IPS DF 6.9 (cell line): ENCODE data around the gene ZBTB5.
"Not testable (repeated sequence)": the region's sequence is repeated elsewhere in the genome, so short reads cannot be mapped to it uniquely, and the experiment has no call there.

Source experiments
- DNase-seq: peaks from one replicate; pipeline ENCODE4 v3.0.0-alpha.2; 2013; ENCODE audit warnings: low read depth, low spot score
- H3K27ac ChIP-seq: one replicate; pipeline ENCODE4 v1.5.1; 2013; ENCODE audit warnings: low read length, control low read depth
- H3K27me3 ChIP-seq: 2 replicates; pipeline ENCODE4 v1.6.1; 2013; ENCODE audit warnings: mild to moderate bottlenecking, low read length; ENCODE audit not compliant: control insufficient read depth, insufficient read depth
- H3K36me3 ChIP-seq: 2 replicates; pipeline ENCODE4 v1.6.1; 2013; ENCODE audit warnings: low read length; ENCODE audit not compliant: control insufficient read depth, insufficient read depth
- H3K4me1 ChIP-seq: 2 replicates; pipeline ENCODE4 v1.6.1; 2013; ENCODE audit warnings: low read length; ENCODE audit not compliant: control insufficient read depth, insufficient read depth
- H3K4me3 ChIP-seq: 2 replicates; pipeline ENCODE4 v1.5.1; 2013; ENCODE audit warnings: mild to moderate bottlenecking, low read length
- H3K9me3 ChIP-seq: 2 replicates; pipeline ENCODE4 v1.6.1; 2013; ENCODE audit warnings: low read length, inconsistent platforms; ENCODE audit not compliant: control insufficient read depth, insufficient read depth
- WGBS: extraction: QIAGEN DNeasy Blood & Tissue Kit; methylation state at CpG from one replicate; pipeline ENCODE4 v1.1.7; 2013; ENCODE audit warnings: mixed read lengths, missing lambda C conversion rate; ENCODE audit not compliant: insufficient read length, insufficient coverage; 5-methylcytosine and 5-hydroxymethylcytosine counted together

ZBTB5 gene

DNA sequence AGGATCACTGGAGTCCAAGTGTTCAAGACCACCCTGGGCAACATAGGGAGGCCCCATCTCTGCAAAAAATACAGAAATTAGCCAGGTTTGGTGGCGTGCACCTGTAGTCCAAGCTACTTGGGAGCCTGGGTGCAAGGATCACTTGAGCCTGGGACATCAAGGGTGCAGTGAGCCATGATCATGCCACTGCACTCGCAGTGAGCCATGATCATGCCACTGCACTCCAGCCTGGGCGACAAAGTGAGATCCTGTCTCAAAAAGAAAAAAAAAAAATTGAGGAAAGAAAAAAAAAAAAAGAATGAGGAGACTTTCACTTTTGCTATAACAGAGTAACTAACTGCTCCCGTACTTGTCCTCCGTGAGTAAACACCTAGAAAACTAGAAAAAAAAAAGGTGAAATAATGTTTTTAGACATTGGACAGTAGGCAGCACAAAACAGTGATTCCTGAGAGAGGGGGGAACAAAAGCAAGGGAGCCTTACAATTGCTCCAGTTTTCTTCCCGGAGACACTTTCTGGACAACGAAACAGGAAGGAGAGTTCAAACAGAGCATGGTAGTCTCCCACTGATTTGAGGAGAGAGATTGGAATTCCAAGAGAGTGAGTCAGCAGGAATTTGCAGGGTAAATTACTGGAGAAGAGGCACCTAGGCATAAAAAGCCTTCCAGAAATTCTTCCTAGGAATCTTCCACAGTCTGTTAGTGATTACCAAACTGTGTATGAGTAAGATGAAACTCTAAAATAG lies 6.9 kb upstream of the ZBTB5 start:
- no peak overlapping the region for H3K27ac ChIP-seq
- H3K9me3 ChIP-seq = no peaks in the 10 kb centered on the region
- peak; percentile 77 for DNase-seq
- no peaks in the 10 kb centered on the region for H3K4me1 ChIP-seq
- H3K4me3 ChIP-seq = no peak overlapping the region
- H3K36me3 ChIP-seq = no peaks in the 10 kb centered on the region
- no peaks in the 10 kb centered on the region for H3K27me3 ChIP-seq
- no CpG with 5 or more reads among the region's 7 CpGs for WGBS

DNA sequence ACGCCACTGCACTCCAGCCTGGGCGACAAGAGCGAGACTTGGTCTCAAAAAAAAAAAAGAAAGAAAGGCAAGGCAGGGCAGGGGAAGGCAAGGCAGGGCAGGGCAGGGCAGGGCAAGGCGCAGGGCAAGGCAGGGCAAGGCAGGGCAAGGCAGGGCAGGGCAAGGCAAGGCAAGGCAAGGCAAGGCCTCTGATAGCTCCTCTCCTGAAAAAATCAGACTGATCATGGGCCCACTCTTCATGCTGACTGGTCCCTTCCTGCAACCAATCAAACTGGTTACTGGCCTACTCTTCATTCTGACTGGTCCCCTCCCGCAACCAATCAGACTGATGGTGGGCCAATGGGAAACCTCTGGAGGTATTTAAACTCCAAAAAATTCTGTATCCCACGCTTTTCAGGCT lies 3.4 kb upstream of the ZBTB5 start:
- Histone ChIP-seq H3K4me3 (no peak overlapping the region), H3K27me3 (no peaks in the 10 kb centered on the region), H3K4me1 (no peaks in the 10 kb centered on the region), H3K27ac (no peak overlapping the region), H3K9me3 (no peaks in the 10 kb centered on the region), H3K36me3 (no peaks in the 10 kb centered on the region)
- no CpG with 5 or more reads among the region's 6 CpGs for WGBS
- DNase-seq = no peak

DNA sequence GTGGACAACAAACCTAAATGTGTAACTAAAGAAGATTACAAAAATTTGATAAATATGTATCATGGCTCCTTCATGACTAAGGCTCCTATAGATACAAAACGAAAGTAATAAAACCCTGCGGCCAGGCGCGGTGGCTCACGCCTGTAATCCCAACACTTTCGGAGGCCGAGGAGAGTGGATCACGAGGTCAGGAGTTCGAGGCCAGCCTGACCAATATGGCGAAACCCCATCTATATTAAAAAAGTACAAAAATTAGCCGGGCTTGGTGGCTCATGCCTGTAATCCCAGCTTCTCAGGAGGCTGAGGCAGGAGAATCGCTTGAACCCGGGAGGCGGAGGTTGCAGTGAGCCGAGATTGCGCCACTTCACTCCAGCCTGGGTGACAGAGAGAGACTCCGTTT lies 2.3 kb upstream of the ZBTB5 start:
- H3K4me1 ChIP-seq, H3K4me3 ChIP-seq, H3K27me3 ChIP-seq, H3K9me3 ChIP-seq, H3K27ac ChIP-seq, H3K36me3 ChIP-seq, DNase-seq: not testable (repeated sequence)
- WGBS = no CpG with 5 or more reads among the region's 17 CpGs

DNA sequence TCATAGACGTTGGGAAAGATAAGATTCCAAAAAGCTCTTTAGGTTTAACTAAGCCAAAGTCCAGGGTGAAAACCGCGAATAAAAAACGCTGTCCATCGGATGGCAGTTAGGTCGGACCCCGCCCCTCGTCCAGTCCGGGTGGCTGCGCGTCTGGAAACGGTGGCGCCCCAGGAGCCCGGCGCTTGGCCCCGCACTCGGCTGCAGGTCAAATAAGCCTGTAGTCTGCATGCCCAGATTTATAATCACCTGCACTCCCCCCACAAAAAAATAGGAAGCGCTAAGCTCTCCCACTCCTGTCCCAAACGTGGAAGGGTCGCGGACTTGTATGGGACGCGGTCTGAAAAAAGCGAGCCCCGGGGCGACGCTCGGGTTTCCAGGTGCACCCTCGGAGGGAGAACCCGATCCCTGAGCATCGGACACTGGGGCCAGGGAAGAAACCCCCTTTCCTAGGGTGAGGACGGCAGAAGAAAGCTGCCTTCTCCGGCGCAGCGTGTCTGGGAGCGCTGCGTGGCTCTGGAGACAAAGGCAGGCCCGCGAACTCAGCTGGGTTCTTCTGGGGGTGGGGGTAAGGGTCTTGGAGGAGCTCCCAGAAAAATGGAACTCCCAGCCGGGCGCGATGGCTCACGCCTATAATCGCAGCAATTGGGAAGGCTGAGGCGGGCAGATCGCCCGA lies 923 bp upstream of the ZBTB5 start:
- H3K27ac ChIP-seq = peak overlapping the region; percentile 21
- no peaks in the 10 kb centered on the region for H3K9me3 ChIP-seq
- DNase-seq = no peak
- peak overlapping the region; percentile 39; the same call in 1 of the 2 replicates for H3K4me3 ChIP-seq
- no CpG with 5 or more reads among the region's 47 CpGs for WGBS
- no peaks in the 10 kb centered on the region for H3K27me3 ChIP-seq
- H3K4me1 ChIP-seq = no peaks in the 10 kb centered on the region
- H3K36me3 ChIP-seq = no peaks in the 10 kb centered on the region

DNA sequence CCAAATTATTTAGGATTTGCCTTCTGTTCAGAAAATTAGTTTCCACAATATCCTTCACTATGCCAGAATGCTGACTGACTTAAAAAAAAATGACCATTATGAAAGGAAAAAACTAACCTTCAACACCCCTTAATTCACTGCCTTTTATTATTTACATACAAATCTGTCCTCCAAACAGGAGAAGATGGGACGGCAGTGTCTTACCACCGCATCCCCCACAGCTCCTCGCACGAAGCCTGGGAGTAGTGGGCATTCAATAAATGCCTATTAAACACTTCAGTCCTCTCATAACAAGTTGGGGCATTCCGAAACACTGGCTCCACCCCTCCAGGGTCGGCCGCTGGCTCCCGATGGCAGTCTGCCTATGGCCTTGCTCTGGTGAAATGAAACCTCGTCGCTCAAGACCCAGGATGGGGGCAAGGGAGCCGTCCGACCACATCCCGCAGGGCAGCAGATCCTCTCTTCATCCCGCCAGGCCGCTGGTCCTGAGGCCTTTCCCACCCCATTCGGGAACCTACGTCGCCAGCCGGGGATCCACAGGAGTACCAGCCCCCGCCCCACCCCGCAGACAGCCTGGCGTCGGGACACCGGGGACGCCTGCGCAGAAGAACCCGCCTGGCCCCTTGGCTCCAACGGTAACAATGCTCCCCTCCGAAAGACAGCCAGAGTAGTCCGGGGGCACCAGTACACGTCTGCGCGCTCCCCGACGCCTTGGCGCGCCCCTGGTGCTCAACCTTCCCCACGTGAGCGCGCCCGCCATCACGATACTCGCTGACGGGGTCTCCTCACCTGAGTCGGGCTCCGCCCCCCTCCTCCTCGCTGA lies 613 bp downstream of the ZBTB5 start:
- Histone ChIP-seq H3K4me1 (no peaks in the 10 kb centered on the region), H3K9me3 (no peaks in the 10 kb centered on the region), H3K27ac (no peak overlapping the region), H3K27me3 (no peaks in the 10 kb centered on the region), H3K4me3 (peak overlapping the region; percentile 92), H3K36me3 (no peaks in the 10 kb centered on the region)
- no CpG with 5 or more reads among the region's 47 CpGs for WGBS
- DNase-seq = no peak

DNA sequence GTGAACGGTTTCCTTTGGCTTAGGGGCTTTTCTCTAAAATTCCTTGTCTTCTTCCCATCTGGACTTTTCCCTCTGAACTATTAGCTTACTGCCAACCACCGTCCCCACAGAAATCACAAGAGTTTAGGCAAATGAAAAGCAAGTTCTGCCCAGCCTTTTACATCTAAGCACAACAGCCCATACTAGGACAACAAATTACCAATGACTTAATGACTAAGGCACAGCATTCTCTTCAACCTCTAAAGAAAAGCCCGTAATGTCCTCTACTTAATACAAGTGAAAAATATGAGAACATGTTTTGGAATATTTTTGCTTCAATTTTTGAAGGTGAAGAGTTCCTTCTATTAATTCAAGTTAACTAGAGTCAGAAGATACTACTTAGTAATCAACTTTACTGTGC lies 1.2 kb downstream of the ZBTB5 start:
- Histone ChIP-seq H3K27ac (no peak overlapping the region), H3K36me3 (no peaks in the 10 kb centered on the region), H3K9me3 (no peaks in the 10 kb centered on the region), H3K27me3 (no peaks in the 10 kb centered on the region), H3K4me3 (no peak overlapping the region; the same call in 1 of the 2 replicates), H3K4me1 (no peaks in the 10 kb centered on the region)
- WGBS = no CpG with 5 or more reads among the region's 3 CpGs
- DNase-seq = no peak

DNA sequence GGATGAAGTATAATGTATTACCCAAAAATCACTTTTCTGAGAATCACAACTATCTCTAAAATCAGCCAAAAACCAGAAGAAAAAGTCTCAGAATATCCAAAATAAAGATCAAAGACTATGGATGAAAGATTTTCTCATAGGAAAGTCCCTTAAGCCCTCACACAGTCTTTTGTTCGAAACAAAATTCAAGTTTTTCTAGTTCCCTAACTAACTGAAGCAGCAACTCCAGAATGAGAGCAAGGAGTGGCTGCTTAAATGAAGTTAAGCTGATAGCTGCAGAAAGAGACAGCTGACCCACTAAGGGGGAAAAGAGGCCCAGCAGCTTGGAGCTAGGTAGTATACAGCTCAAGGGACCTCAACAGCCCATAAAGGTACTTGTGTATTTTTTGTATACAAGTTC lies 8.4 kb downstream of the ZBTB5 start:
- DNase-seq = no peak
- Histone ChIP-seq H3K27me3 (no peaks in the 10 kb centered on the region), H3K4me3 (no peak overlapping the region), H3K9me3 (no peaks in the 10 kb centered on the region), H3K4me1 (no peaks in the 10 kb centered on the region), H3K27ac (no peak overlapping the region), H3K36me3 (no peaks in the 10 kb centered on the region; the same call in 1 of the 2 replicates)
- no CpG with 5 or more reads among the region's 1 CpG for WGBS

DNA sequence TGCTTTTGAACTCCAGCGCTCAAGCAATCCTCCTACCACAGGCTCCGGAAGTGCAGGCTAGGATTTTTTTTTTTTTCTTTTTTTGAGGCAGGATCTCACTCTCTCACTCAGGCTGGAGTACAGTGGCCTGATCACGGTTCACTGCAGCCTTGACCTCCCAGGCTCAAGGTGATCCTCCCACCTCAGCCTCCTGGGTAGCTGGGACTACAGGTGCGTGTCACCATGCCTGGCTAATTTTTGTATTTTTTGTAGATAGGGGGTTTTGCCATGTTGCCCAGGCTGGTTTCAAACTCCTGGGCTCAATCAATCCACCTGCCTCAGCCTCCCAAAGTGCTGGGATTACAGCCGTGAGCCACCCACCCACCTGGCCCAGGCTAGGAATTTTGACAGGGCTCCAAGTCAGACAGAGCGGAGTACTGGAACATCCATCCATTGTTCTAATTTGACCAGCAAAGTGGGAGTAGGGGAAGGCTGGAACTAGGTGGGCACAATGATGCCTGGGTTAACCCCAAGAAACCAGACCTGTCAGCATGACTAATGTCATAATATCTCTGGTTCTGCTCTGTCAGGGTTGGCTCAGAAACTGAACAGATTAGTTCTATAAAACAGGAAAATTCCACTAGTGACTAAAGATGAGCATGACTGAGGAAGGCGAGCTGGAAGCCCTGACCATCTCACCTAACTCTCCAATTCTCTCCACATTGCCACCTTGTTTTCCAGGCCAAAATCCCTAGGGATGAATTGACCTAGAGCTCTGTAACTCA lies 9.2 kb downstream of the ZBTB5 start:
- Histone ChIP-seq H3K27ac (no peak overlapping the region), H3K36me3 (no peaks in the 10 kb centered on the region; the same call in 1 of the 2 replicates), H3K27me3 (no peaks in the 10 kb centered on the region), H3K4me3 (no peak overlapping the region), H3K9me3 (no peaks in the 10 kb centered on the region), H3K4me1 (no peaks in the 10 kb centered on the region)
- WGBS = no CpG with 5 or more reads among the region's 7 CpGs
- no peak for DNase-seq

DNA sequence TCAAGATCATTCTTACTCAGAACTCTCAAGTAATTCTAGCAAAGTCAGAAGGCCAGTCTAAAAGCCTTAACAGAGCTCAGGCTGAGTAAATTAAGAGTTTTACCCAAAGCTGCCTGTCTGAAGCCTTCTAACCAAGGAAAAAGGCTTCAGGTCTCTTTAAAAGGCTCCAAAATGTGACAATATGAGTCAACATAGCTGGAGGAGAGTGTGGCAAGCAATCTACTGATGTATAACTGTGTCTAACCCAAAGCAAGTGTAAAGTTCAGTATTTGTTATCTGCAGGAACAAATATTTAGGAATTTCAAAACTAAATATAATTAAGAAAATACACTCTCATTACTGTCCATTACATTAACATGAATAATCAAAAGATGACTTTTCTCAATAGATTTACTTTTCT lies 11.0 kb downstream of the ZBTB5 start:
- no peak overlapping the region for H3K27ac ChIP-seq
- no peaks in the 10 kb centered on the region; the same call in 1 of the 2 replicates for H3K36me3 ChIP-seq
- no peaks in the 10 kb centered on the region for H3K4me1 ChIP-seq
- no peaks in the 10 kb centered on the region for H3K27me3 ChIP-seq
- no peak for DNase-seq
- H3K9me3 ChIP-seq = no peaks in the 10 kb centered on the region
- H3K4me3 ChIP-seq = no peak overlapping the region

DNA sequence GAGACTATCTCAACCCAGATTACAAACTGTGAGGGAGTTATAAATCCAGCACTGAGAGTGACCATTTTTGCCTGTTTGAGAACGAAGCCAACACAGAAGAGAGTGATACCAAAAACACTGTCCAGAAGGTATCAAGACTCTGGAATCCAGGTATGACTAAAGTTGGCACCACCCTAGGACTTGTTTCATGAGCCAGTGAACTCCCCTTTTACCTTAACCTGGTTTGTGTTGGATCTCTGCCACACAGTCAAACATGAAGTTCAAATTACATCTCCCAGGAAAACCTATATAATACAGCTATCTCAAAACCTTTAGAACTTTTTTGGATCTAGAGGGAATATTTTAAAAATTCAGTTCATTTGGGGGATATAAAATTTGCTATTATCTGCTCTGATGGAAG lies 11.4 kb downstream of the ZBTB5 start:
- no peaks in the 10 kb centered on the region for H3K4me1 ChIP-seq
- no peaks in the 10 kb centered on the region; the same call in 1 of the 2 replicates for H3K36me3 ChIP-seq
- no peaks in the 10 kb centered on the region for H3K27me3 ChIP-seq
- H3K27ac ChIP-seq = no peak overlapping the region
- DNase-seq = no peak
- no peaks in the 10 kb centered on the region for H3K9me3 ChIP-seq
- WGBS = no CpG with 5 or more reads among the region's 1 CpG
- no peak overlapping the region for H3K4me3 ChIP-seq
